OCI-LY1 (cell line): ENCODE measurements around the gene PAPSS2.

Experiments used
- H2AFZ ChIP-seq: fragments of 200-600 bp; sonication (generic), shearing (Covaris generic); 2 replicates; pipeline ENCODE4 v1.6.0; 2014; ENCODE audit warnings: antibody characterized with exemption, mild to moderate bottlenecking, low read length
- H3F3A ChIP-seq: fragments of 200-600 bp; sonication (generic), shearing (Covaris generic); 2 replicates; pipeline ENCODE4 v1.6.0; 2014; ENCODE audit warnings: mild to moderate bottlenecking, antibody characterized with exemption, low read length, moderate library complexity; ENCODE audit not compliant: insufficient read depth
- H3K27ac ChIP-seq: fragments of 200-600 bp; sonication (generic); 2 replicates; pipeline ENCODE4 v1.5.1; 2014; ENCODE audit warnings: low read length, mixed run types, mild to moderate bottlenecking, low read depth; ENCODE audit not compliant: poor library complexity, severe bottlenecking
- H3K27me3 ChIP-seq: fragments of 200-600 bp; sonication (generic); 2 replicates; pipeline ENCODE4 v1.6.0; 2014; ENCODE audit warnings: antibody characterized with exemption, mild to moderate bottlenecking, low read length, moderate library complexity; ENCODE audit not compliant: insufficient read depth
- H3K36me3 ChIP-seq: fragments of 200-600 bp; sonication (generic); 2 replicates; pipeline ENCODE4 v1.6.1; 2014; ENCODE audit warnings: mild to moderate bottlenecking, antibody characterized with exemption, low read length, moderate library complexity, mixed read lengths; ENCODE audit not compliant: insufficient read depth
- H3K4me1 ChIP-seq: fragments of 200-600 bp; sonication (generic); 2 replicates; pipeline ENCODE4 v1.5.1; 2014; ENCODE audit warnings: mild to moderate bottlenecking, low read length, moderate library complexity; ENCODE audit not compliant: insufficient read depth, severe bottlenecking
- H3K4me2 ChIP-seq: fragments of 200-600 bp; sonication (generic), shearing (Covaris generic); 2 replicates; pipeline ENCODE4 v1.6.1; 2014; ENCODE audit warnings: low read length
- H3K4me3 ChIP-seq: fragments of 200-600 bp; sonication (generic); 2 replicates; pipeline ENCODE4 v1.5.1; 2014; ENCODE audit warnings: low read length, low read depth, mild to moderate bottlenecking, mixed read lengths; ENCODE audit not compliant: poor library complexity, severe bottlenecking
- H3K79me2 ChIP-seq: fragments of 200-600 bp; shearing (Covaris generic); 2 replicates; pipeline ENCODE4 v1.6.1; 2016; ENCODE audit warnings: mixed run types, low read length, mixed read lengths; ENCODE audit not compliant: insufficient read depth
- H3K9ac ChIP-seq: fragments of 200-600 bp; sonication (generic), shearing (Covaris generic); 2 replicates; pipeline ENCODE4 v1.6.1; 2014; ENCODE audit warnings: mild to moderate bottlenecking, low read length, mixed read lengths
- H3K9me2 ChIP-seq: fragments of 200-600 bp; sonication (generic), shearing (Covaris generic); 2 replicates; pipeline ENCODE4 v1.6.1; 2014; ENCODE audit warnings: low read depth, mild to moderate bottlenecking, low read length, mixed read lengths
- H3K9me3 ChIP-seq: fragments of 200-600 bp; shearing (Covaris generic); 2 replicates; pipeline ENCODE4 v1.6.1; 2014; ENCODE audit warnings: low read length, mixed read lengths
- H4K20me1 ChIP-seq: fragments of 200-600 bp; sonication (generic), shearing (Covaris generic); 2 replicates; pipeline ENCODE4 v1.6.0; 2016; ENCODE audit warnings: mild to moderate bottlenecking, low read length; ENCODE audit not compliant: insufficient read depth
- CTCF ChIP-seq: fragments of 200-600 bp; sonication (generic), shearing (Covaris generic); IDR thresholded peaks from 2 replicates; pipeline ENCODE4 v1.5.1; 2017; ENCODE audit warnings: mild to moderate bottlenecking, antibody characterized with exemption, low read length, moderate library complexity, mixed read lengths
- EZH2 ChIP-seq: fragments of 200-600 bp; sonication (generic), shearing (Covaris generic); IDR thresholded peaks from 2 replicates; pipeline ENCODE4 v1.8.0; 2017; ENCODE audit warnings: borderline replicate concordance, mixed run types, mild to moderate bottlenecking, antibody characterized with exemption, low read length, moderate library complexity, mixed read lengths

The PAPSS2 gene

GRCh38 chr10:87765666-87766376, 106.1 kb downstream of the PAPSS2 start:
- Histone ChIP-seq H2AFZ (no peak overlapping the region), H3F3A (no peaks in the 10 kb centered on the region), H3K9me3 (no peaks in the 10 kb centered on the region), H3K4me2 (no peak overlapping the region), H4K20me1 (no peaks in the 10 kb centered on the region), H3K27ac (no peak overlapping the region), H3K27me3 (no peaks in the 10 kb centered on the region), H3K9me2 (no peaks in the 10 kb centered on the region), H3K9ac (no peak overlapping the region), H3K79me2 (no peaks in the 10 kb centered on the region), H3K4me3 (no peak overlapping the region), H3K4me1 (no peaks in the 10 kb centered on the region), H3K36me3 (peaks cover 48% of the 10 kb centered on the region)
- TF ChIP-seq CTCF (no peak), EZH2 (no peak)

GRCh38 chr10:87767253-87767652, 107.6 kb downstream of the PAPSS2 start:
- peaks cover 51% of the 10 kb centered on the region for H3K36me3 ChIP-seq

GRCh38 chr10:87771871-87772500, 112.3 kb downstream of the PAPSS2 start:
- H3K9me2 ChIP-seq, result no peaks in the 10 kb centered on the region
- no peak overlapping the region for H2AFZ ChIP-seq
- H4K20me1 ChIP-seq, result no peaks in the 10 kb centered on the region
- H3K27ac ChIP-seq, result no peak overlapping the region
- no peaks in the 10 kb centered on the region for H3K27me3 ChIP-seq
- H3K36me3 ChIP-seq, result peaks cover 53% of the 10 kb centered on the region
- no peak overlapping the region for H3K4me3 ChIP-seq
- no peaks in the 10 kb centered on the region for H3K9me3 ChIP-seq
- no peaks in the 10 kb centered on the region for H3K79me2 ChIP-seq
- no peaks in the 10 kb centered on the region for H3K4me1 ChIP-seq
- H3K9ac ChIP-seq, result no peak overlapping the region
- H3F3A ChIP-seq, result no peaks in the 10 kb centered on the region
- TF ChIP-seq EZH2 (no peak), CTCF (peak; percentile 57)
- no peak overlapping the region for H3K4me2 ChIP-seq

More at GRCh38 chr10:87767253-87767652, 107.6 kb downstream of the PAPSS2 start:
- no peaks in the 10 kb centered on the region for H4K20me1 ChIP-seq
- no peaks in the 10 kb centered on the region for H3F3A ChIP-seq
- H3K27ac ChIP-seq, result no peak overlapping the region
- no peaks in the 10 kb centered on the region for H3K9me3 ChIP-seq
- no peaks in the 10 kb centered on the region for H3K9me2 ChIP-seq
- H3K79me2 ChIP-seq, result no peaks in the 10 kb centered on the region
- H3K9ac ChIP-seq, result no peak overlapping the region
- no peaks in the 10 kb centered on the region for H3K27me3 ChIP-seq
- H3K4me3 ChIP-seq, result no peak overlapping the region
- H2AFZ ChIP-seq, result no peak overlapping the region
- no peak overlapping the region for H3K4me2 ChIP-seq
- TF ChIP-seq CTCF, result no peak
- no peak for TF ChIP-seq EZH2
- no peaks in the 10 kb centered on the region for H3K4me1 ChIP-seq
